GM23338 (cell line): ENCODE measurements around the gene ITGB7. TPM values are rescaled to one million over a fixed set of nuclear protein-coding genes. Genes with fewer than 3 reads are reported as not detected.
A peak's percentile ranks its signal among the peaks of the same experiment; 100 is the strongest.

Experiments used
- ATAC-seq: fragments of 200-7000 bp; cut with Tn5 transposase; 3 replicates; pipeline ENCODE4 v1.9.1; 2020
- DNase-seq: peaks from one replicate; pipeline ENCODE4 v3.0.0-alpha.2; 2015; ENCODE audit warnings: low spot score
- H2AFZ ChIP-seq: fragments of 200-600 bp; sonication (generic); 2 replicates; pipeline ENCODE4 v1.8.0; 2016; ENCODE audit warnings: antibody characterized with exemption, mild to moderate bottlenecking, moderate library complexity
- H3F3A ChIP-seq: fragments of 200-600 bp; sonication (generic); replicated peaks from 2 replicates; pipeline ENCODE4 v1.8.0; 2017; ENCODE audit warnings: antibody characterized with exemption, mixed run types, low read depth
- H3K27ac ChIP-seq: fragments of 200-600 bp; sonication (generic); 2 replicates; pipeline ENCODE4 v1.6.1; 2016; ENCODE audit warnings: low read depth
- H3K27me3 ChIP-seq: fragments of 200-600 bp; sonication (generic); 2 replicates; pipeline ENCODE4 v1.8.0; 2016; ENCODE audit warnings: mild to moderate bottlenecking, mixed run types, moderate library complexity; ENCODE audit not compliant: insufficient read depth
- H3K36me3 ChIP-seq: fragments of 200-600 bp; sonication (generic); 2 replicates; pipeline ENCODE4 v1.8.0; 2016; ENCODE audit warnings: mild to moderate bottlenecking; ENCODE audit not compliant: insufficient read depth
- H3K4me1 ChIP-seq: fragments of 200-600 bp; sonication (generic); 2 replicates; pipeline ENCODE4 v1.8.0; 2016; ENCODE audit warnings: mild to moderate bottlenecking, moderate library complexity; ENCODE audit not compliant: insufficient read depth
- H3K4me2 ChIP-seq: fragments of 200-600 bp; sonication (generic); 2 replicates; pipeline ENCODE4 v1.7.1; 2017; ENCODE audit warnings: mixed run types
- H3K4me3 ChIP-seq: fragments of 200-600 bp; sonication (generic); 2 replicates; pipeline ENCODE4 v1.6.1; 2016; ENCODE audit warnings: mixed run types
- H3K79me2 ChIP-seq: fragments of 200-600 bp; sonication (generic); replicated peaks from 2 replicates; pipeline ENCODE4 v1.8.0; 2017; ENCODE audit warnings: mild to moderate bottlenecking; ENCODE audit not compliant: insufficient read depth
- H3K9me2 ChIP-seq: fragments of 200-600 bp; sonication (generic); 2 replicates; pipeline ENCODE4 v1.8.0; 2017; ENCODE audit not compliant: insufficient read depth
- H4K20me1 ChIP-seq: fragments of 200-600 bp; sonication (generic); replicated peaks from 2 replicates; pipeline ENCODE4 v1.8.0; 2017; ENCODE audit warnings: mild to moderate bottlenecking; ENCODE audit not compliant: insufficient read depth
- H3K27ac Mint-ChIP-seq: 2 replicates; pipeline ENCODE4 v1.8.0; 2020; ENCODE audit warnings: inconsistent platforms, mild to moderate bottlenecking, moderate library complexity, mixed read lengths
- H3K27me3 Mint-ChIP-seq: 3 replicates; pipeline ENCODE4 v1.8.0; 2022; ENCODE audit warnings: low read depth, mild to moderate bottlenecking, moderate library complexity, mixed read lengths, inconsistent platforms; ENCODE audit not compliant: insufficient read depth, poor library complexity
- H3K36me3 Mint-ChIP-seq: 3 replicates; pipeline ENCODE4 v1.8.0; 2021; ENCODE audit warnings: low read depth, mild to moderate bottlenecking, inconsistent platforms, moderate library complexity, mixed read lengths
- H3K4me1 Mint-ChIP-seq: 3 replicates; pipeline ENCODE4 v1.8.0; 2020; ENCODE audit warnings: mild to moderate bottlenecking, inconsistent platforms, mixed read lengths
- H3K4me3 Mint-ChIP-seq: 3 replicates; pipeline ENCODE4 v1.8.0; 2021; ENCODE audit warnings: moderate library complexity, mild to moderate bottlenecking, inconsistent platforms, mixed read lengths
- H3K9me3 Mint-ChIP-seq: 3 replicates; pipeline ENCODE4 v1.8.0; 2020; ENCODE audit warnings: moderate library complexity, mild to moderate bottlenecking, inconsistent platforms, mixed read lengths
- STAT1 ChIP-seq: IDR thresholded peaks from one replicate; pipeline ENCODE4 v1.6.1; 2016; ENCODE audit warnings: antibody characterized with exemption; ENCODE audit not compliant: unreplicated experiment
- ZNF114 ChIP-seq: fragments of 250-450 bp; sonication (Bioruptor Pico); IDR thresholded peaks from 2 replicates; pipeline ENCODE4 v1.5.0; 2020; ENCODE audit warnings: mild to moderate bottlenecking, moderate library complexity
- polyA plus RNA-seq: library from polyadenylated mRNA; unstranded; fragments of >200 nt; fragmentation: Nextera tagmentation; extraction: Ambion mirVana; gene quantifications from 2 replicates; pipeline ENCODE4 v1.2.1, GENCODE V29; 2016
- total RNA-seq: library from RNA; depleted of rRNA; stranded (reverse); fragments of >200 nt; shearing (Covaris generic); gene quantifications from 2 replicates; pipeline ENCODE4 v1.2.3, GENCODE V29; 2014
- TF ChIP-seq, protein P1 (sequence below), 2 experiments: fragments of 200-600 bp in 1 of 2; sonication (generic) in 1 of 2; conservative IDR thresholded peaks; 2 replicates each; pipeline versions ENCODE4 v1.5.1 to v1.6.1; 2016 to 2017; ENCODE audit warnings: antibody characterized with exemption in 2 of 2, low read depth in 2 of 2, mild to moderate bottlenecking in 2 of 2, moderate library complexity in 1 of 2
- TF ChIP-seq, protein P2 (sequence below): IDR thresholded peaks from one replicate; pipeline ENCODE4 v1.6.1; 2018; ENCODE audit warnings: antibody characterized with exemption; ENCODE audit not compliant: unreplicated experiment

ITGB7 gene
- total and polyA plus RNA-seq, 2 experiments from 2014 or later = 0.32 TPM; not detected in 1

DNA sequence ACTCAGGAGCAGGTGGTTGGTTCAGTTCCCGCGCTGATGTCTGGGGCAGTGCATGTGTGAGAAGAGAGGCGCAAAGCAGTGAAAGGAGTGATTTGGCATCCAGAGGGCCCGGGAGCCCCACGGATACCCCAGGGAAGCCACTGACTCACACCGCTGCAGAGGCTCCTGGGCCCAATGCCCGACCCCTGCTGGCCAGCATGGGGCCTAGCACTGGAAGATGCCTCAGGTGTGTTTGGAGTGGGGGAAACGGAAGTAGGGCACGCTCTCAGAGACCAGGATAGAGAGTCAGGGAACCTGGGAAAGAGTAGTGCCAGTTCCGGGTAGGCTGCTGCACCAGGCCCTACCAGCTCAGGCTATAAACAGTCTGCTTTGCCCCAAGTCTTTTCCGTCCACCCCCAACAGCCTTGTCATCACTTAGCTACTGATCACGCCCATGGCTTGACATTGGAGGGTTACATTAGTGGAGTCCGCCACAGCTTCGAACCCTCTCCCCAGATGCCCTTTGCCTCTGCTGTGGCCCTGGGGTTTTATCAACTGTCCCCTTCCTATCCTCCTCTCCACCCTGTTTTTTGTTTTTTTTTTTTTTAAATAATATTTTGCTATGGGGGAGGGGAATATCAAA lies 16.8 kb downstream of the ITGB7 start:
- Histone ChIP-seq H3F3A (no peaks in the 10 kb centered on the region), H3K4me3 (no peak overlapping the region), H3K9me2 (no peaks in the 10 kb centered on the region), H3K79me2 (no peaks in the 10 kb centered on the region), H3K27ac (no peak overlapping the region), H4K20me1 (peaks cover 14% of the 10 kb centered on the region), H3K4me2 (peak overlapping the region; percentile 41; the same call in 1 of the 2 replicates), H3K36me3 (peaks cover 7% of the 10 kb centered on the region), H3K27me3 (peaks cover 29% of the 10 kb centered on the region), H3K4me1 (peaks cover 12% of the 10 kb centered on the region; the same call in 1 of the 2 replicates), H2AFZ (no peak overlapping the region)
- Mint-ChIP-seq H3K9me3 (no peaks in the 10 kb centered on the region; the same call in 2 of the 3 replicates), H3K36me3 (peaks cover 40% of the 10 kb centered on the region), H3K4me1 (peaks cover 31% of the 10 kb centered on the region), H3K27ac (no peak overlapping the region), H3K27me3 (peaks cover 16% of the 10 kb centered on the region), H3K4me3 (no peak overlapping the region)
- DNase-seq (peak; percentile 91), ATAC-seq (peak; percentile 99)
- TF ChIP-seq STAT1 = no peak
- TF ChIP-seq, protein P1, sequence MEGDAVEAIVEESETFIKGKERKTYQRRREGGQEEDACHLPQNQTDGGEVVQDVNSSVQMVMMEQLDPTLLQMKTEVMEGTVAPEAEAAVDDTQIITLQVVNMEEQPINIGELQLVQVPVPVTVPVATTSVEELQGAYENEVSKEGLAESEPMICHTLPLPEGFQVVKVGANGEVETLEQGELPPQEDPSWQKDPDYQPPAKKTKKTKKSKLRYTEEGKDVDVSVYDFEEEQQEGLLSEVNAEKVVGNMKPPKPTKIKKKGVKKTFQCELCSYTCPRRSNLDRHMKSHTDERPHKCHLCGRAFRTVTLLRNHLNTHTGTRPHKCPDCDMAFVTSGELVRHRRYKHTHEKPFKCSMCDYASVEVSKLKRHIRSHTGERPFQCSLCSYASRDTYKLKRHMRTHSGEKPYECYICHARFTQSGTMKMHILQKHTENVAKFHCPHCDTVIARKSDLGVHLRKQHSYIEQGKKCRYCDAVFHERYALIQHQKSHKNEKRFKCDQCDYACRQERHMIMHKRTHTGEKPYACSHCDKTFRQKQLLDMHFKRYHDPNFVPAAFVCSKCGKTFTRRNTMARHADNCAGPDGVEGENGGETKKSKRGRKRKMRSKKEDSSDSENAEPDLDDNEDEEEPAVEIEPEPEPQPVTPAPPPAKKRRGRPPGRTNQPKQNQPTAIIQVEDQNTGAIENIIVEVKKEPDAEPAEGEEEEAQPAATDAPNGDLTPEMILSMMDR (conservative IDR thresholded peaks at IDR 0.05; ENCODE audit: low read depth in 2 of 2) = peak; percentile 78 to 91

DNA sequence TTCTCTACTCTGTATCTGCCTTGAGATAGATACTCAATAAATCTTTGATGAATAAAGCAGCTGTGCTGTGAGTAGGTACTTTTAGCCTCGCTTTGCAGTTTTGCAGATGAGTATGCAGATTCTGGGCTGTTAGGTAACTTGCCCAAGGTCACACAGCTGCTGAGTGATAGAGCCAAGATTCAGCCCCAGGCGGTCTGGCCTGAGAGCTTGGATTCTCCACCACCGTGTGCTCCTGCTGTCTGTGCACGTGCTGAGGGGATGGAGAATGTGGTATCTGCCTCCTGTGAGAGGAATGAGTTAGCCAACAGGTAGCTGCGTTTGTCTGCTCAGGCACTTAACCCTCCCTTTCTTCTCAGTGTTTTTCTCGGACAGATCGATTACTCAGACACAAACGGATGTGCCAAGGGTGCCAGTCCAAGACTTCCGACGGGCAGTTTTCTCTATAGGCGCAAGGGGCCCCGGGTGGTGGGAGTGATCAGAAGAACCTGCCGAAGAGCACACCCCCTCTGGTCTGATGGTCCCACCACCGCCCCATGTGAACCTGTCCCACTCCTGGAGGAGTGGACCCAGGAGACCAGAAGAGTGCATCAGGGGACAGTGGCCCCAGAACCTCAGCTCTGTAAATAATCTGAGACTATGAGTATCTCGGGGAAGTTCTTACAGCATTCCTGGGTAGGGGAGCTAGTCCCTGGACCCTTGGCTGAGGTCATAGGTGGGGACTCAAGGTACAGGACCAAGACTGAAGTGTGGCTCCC lies 19.7 kb downstream of the ITGB7 start:
- H3K27ac ChIP-seq = no peak overlapping the region
- Mint-ChIP-seq H3K36me3 (peaks cover 64% of the 10 kb centered on the region), H3K27ac (no peak overlapping the region), H3K27me3 (peaks cover 11% of the 10 kb centered on the region), H3K9me3 (no peaks in the 10 kb centered on the region; the same call in 2 of the 3 replicates), H3K4me1 (peaks cover 36% of the 10 kb centered on the region), H3K4me3 (no peak overlapping the region)
- H3K79me2 ChIP-seq = peaks cover 8% of the 10 kb centered on the region; the same call in 1 of the 2 replicates
- ATAC-seq = no peak
- no peaks in the 10 kb centered on the region for H3K9me2 ChIP-seq
- H3K4me2 ChIP-seq = no peak overlapping the region
- H4K20me1 ChIP-seq = peaks cover 24% of the 10 kb centered on the region
- H2AFZ ChIP-seq = no peak overlapping the region
- no peak for DNase-seq
- TF ChIP-seq ZNF114 (CRISPR knock-in tag) = no peak
- TF ChIP-seq, protein P1 (conservative IDR thresholded peaks at IDR 0.05; ENCODE audit: low read depth in 2 of 2) = no peak
- TF ChIP-seq, protein P2, sequence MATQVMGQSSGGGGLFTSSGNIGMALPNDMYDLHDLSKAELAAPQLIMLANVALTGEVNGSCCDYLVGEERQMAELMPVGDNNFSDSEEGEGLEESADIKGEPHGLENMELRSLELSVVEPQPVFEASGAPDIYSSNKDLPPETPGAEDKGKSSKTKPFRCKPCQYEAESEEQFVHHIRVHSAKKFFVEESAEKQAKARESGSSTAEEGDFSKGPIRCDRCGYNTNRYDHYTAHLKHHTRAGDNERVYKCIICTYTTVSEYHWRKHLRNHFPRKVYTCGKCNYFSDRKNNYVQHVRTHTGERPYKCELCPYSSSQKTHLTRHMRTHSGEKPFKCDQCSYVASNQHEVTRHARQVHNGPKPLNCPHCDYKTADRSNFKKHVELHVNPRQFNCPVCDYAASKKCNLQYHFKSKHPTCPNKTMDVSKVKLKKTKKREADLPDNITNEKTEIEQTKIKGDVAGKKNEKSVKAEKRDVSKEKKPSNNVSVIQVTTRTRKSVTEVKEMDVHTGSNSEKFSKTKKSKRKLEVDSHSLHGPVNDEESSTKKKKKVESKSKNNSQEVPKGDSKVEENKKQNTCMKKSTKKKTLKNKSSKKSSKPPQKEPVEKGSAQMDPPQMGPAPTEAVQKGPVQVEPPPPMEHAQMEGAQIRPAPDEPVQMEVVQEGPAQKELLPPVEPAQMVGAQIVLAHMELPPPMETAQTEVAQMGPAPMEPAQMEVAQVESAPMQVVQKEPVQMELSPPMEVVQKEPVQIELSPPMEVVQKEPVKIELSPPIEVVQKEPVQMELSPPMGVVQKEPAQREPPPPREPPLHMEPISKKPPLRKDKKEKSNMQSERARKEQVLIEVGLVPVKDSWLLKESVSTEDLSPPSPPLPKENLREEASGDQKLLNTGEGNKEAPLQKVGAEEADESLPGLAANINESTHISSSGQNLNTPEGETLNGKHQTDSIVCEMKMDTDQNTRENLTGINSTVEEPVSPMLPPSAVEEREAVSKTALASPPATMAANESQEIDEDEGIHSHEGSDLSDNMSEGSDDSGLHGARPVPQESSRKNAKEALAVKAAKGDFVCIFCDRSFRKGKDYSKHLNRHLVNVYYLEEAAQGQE = no peak
- H3F3A ChIP-seq = no peaks in the 10 kb centered on the region
- H3K4me1 ChIP-seq = peaks cover 12% of the 10 kb centered on the region; the same call in 1 of the 2 replicates
- H3K36me3 ChIP-seq = peaks cover 10% of the 10 kb centered on the region
- peaks cover 5% of the 10 kb centered on the region; the same call in 1 of the 2 replicates for H3K27me3 ChIP-seq
- no peak overlapping the region for H3K4me3 ChIP-seq
